ENCODE measurements around the gene NRM. TPM values are rescaled to one million over a fixed set of nuclear protein-coding genes. Genes with fewer than 3 reads are reported as not detected.

Gene NRM
- total RNA-seq, 1 experiment from 2014 or later: 5.3 TPM

- H3K36me3 Mint-ChIP-seq (ENCODE audit: insufficient read depth, unreplicated experiment): peaks cover 85% of the 10 kb centered on the region
- no peak overlapping the region for H3K27ac Mint-ChIP-seq (ENCODE audit: low read depth, unreplicated experiment)
- H3K9me3 Mint-ChIP-seq (ENCODE audit: unreplicated experiment): no peaks in the 10 kb centered on the region
- POLR2A ChIA-PET: interaction anchor here (1.3 to 1.4 kb wide), 2 partner anchors 11 to 15 kb away, joined by 3 read pairs; partner anchors contain the start of genes C6orf136 and DHX16
- no peaks in the 10 kb centered on the region for H3K4me1 Mint-ChIP-seq (ENCODE audit: insufficient read depth, unreplicated experiment)
- intact Hi-C loops (cut with micrococcal nuclease): no loop called here
- DNase-seq (ENCODE audit: unreplicated experiment): no peak
- no TSS peak for BruUV-seq (replicated peaks)
- CTCF ChIA-PET: no interaction called here
- TF ChIP-seq, protein P1, sequence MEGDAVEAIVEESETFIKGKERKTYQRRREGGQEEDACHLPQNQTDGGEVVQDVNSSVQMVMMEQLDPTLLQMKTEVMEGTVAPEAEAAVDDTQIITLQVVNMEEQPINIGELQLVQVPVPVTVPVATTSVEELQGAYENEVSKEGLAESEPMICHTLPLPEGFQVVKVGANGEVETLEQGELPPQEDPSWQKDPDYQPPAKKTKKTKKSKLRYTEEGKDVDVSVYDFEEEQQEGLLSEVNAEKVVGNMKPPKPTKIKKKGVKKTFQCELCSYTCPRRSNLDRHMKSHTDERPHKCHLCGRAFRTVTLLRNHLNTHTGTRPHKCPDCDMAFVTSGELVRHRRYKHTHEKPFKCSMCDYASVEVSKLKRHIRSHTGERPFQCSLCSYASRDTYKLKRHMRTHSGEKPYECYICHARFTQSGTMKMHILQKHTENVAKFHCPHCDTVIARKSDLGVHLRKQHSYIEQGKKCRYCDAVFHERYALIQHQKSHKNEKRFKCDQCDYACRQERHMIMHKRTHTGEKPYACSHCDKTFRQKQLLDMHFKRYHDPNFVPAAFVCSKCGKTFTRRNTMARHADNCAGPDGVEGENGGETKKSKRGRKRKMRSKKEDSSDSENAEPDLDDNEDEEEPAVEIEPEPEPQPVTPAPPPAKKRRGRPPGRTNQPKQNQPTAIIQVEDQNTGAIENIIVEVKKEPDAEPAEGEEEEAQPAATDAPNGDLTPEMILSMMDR (IDR thresholded peaks at IDR 0.05; ENCODE audit: unreplicated experiment): no peak
- H3K4me3 Mint-ChIP-seq (ENCODE audit: unreplicated experiment): no peak overlapping the region
- H3K27me3 Mint-ChIP-seq (ENCODE audit: insufficient read depth, unreplicated experiment): no peaks in the 10 kb centered on the region
These were observed 33.3 kb downstream of the NRM start for GRCh38 chr6:30657454-30657853.

GRCh38 chr6:30656513-30656912 lies 34.3 kb downstream of the NRM start:
- H3K4me1 Mint-ChIP-seq (ENCODE audit: insufficient read depth, unreplicated experiment): no peaks in the 10 kb centered on the region
- intact Hi-C loops (cut with micrococcal nuclease): no loop called here
- no peak for DNase-seq (ENCODE audit: unreplicated experiment)
- H3K27ac Mint-ChIP-seq (ENCODE audit: low read depth, unreplicated experiment): no peak overlapping the region
- BruUV-seq (replicated peaks): TSS peak; percentile 21
- TF ChIP-seq, protein P1 (IDR thresholded peaks at IDR 0.05; ENCODE audit: unreplicated experiment): no peak
- no peaks in the 10 kb centered on the region for H3K27me3 Mint-ChIP-seq (ENCODE audit: insufficient read depth, unreplicated experiment)
- ChIA-PET CTCF (interaction anchor here (0.6 kb wide), 2 partner anchors 124 to 1000 kb away, joined by 3 read pairs; no protein-coding TSS in a partner anchor), POLR2A (interaction anchor here (0.7 to 1.3 kb wide), 2 partner anchors 10 to 75 kb away, joined by 3 read pairs; partner anchors contain the start of gene C6orf136)
- peaks cover 85% of the 10 kb centered on the region for H3K36me3 Mint-ChIP-seq (ENCODE audit: insufficient read depth, unreplicated experiment)
- no peak overlapping the region for H3K4me3 Mint-ChIP-seq (ENCODE audit: unreplicated experiment)
- H3K9me3 Mint-ChIP-seq (ENCODE audit: unreplicated experiment): no peaks in the 10 kb centered on the region

- BruUV-seq (replicated peaks): no TSS peak
- CTCF ChIA-PET: no interaction called here
These were observed 35.1 kb downstream of the NRM start for GRCh38 chr6:30655743-30656094.

GRCh38 chr6:30654798-30655742 lies 35.7 kb downstream of the NRM start:
- no peak overlapping the region for H3K27ac Mint-ChIP-seq (ENCODE audit: low read depth, unreplicated experiment)
- ChIA-PET POLR2A (interaction anchor here (1.1 kb wide), 1 partner anchor 18 kb away, joined by 3 read pairs; the partner anchor contains the start of gene DHX16), CTCF (interaction anchor here (0.8 kb wide), 1 partner anchor 17 kb away, joined by 4 read pairs; no protein-coding TSS in a partner anchor)
- no peak overlapping the region for H3K4me3 Mint-ChIP-seq (ENCODE audit: unreplicated experiment)
- no peaks in the 10 kb centered on the region for H3K27me3 Mint-ChIP-seq (ENCODE audit: insufficient read depth, unreplicated experiment)
- DNase-seq (ENCODE audit: unreplicated experiment): no peak
- no peaks in the 10 kb centered on the region for H3K4me1 Mint-ChIP-seq (ENCODE audit: insufficient read depth, unreplicated experiment)
- intact Hi-C loops (cut with micrococcal nuclease): no loop called here
- peaks cover 88% of the 10 kb centered on the region for H3K36me3 Mint-ChIP-seq (ENCODE audit: insufficient read depth, unreplicated experiment)
- no peaks in the 10 kb centered on the region for H3K9me3 Mint-ChIP-seq (ENCODE audit: unreplicated experiment)
- BruUV-seq (replicated peaks): TSS peak; percentile 14
- TF ChIP-seq, protein P1 (IDR thresholded peaks at IDR 0.05; ENCODE audit: unreplicated experiment): no peak

More at GRCh38 chr6:30655743-30656094, 35.1 kb downstream of the NRM start:
- intact Hi-C loops (cut with micrococcal nuclease): no loop called here
- Mint-ChIP-seq H3K4me3 (ENCODE audit: unreplicated experiment) (no peak overlapping the region), H3K9me3 (ENCODE audit: unreplicated experiment) (no peaks in the 10 kb centered on the region), H3K36me3 (ENCODE audit: insufficient read depth, unreplicated experiment) (peaks cover 86% of the 10 kb centered on the region), H3K27ac (ENCODE audit: low read depth, unreplicated experiment) (no peak overlapping the region), H3K27me3 (ENCODE audit: insufficient read depth, unreplicated experiment) (no peaks in the 10 kb centered on the region), H3K4me1 (ENCODE audit: insufficient read depth, unreplicated experiment) (no peaks in the 10 kb centered on the region)
- POLR2A ChIA-PET: no interaction called here
- no peak for DNase-seq (ENCODE audit: unreplicated experiment)
- TF ChIP-seq, protein P1 (IDR thresholded peaks at IDR 0.05; ENCODE audit: unreplicated experiment): no peak

Data from MCF 10A (cell line).